ENCODE measurements around the gene HDGFL2.

DNA sequence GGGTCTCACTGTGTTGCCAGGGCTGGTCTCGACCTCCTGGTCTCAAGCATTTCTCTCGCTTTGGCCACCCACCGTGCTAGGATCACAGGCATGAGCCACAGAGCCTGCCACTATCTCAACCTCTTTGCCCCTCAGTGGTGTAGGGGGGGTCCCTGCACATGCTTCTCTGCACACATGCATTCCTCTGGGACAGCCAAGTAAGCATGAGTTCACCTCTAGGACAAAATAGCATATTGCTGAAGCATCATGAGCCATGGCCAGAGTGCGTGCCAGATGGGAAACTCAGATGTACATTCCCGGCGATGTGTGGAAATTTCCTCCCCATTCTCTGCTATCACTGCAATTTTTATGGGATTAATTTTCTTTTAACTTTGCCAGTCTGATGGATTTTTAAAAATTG is 46.6 kb upstream of the HDGFL2 start:
- TF ChIP-seq CTCF (conservative IDR thresholded peaks at IDR 0.05 in 1 of 2, IDR thresholded peaks at IDR 0.05 in 1 of 2; ENCODE audit: low read depth in 1 of 2, low read length in 2 of 2) (no peak), EZH2 (IDR thresholded peaks at IDR 0.05; ENCODE audit: low read length, missing control alignments) (no peak)
